ENCODE measurements around the gene GATAD1.
A peak's percentile ranks its signal among the peaks of the same experiment; 100 is the strongest.

GRCh38 chr7:92404170-92404614 lies 43.1 kb upstream of the GATAD1 start:
- no peak for TF ChIP-seq TCF12 (IDR thresholded peaks at IDR 0.05; ENCODE audit: low read depth, low read length)
- TF ChIP-seq MAX (IDR thresholded peaks at IDR 0.05) = no peak
- no peak for TF ChIP-seq POLR2AphosphoS5 (IDR thresholded peaks at IDR 0.05; ENCODE audit: low read depth, low read length)
- TF ChIP-seq EGR1 (IDR thresholded peaks at IDR 0.05; ENCODE audit: borderline replicate concordance, low read depth, low read length) = no peak
- TF ChIP-seq RBBP5 (IDR thresholded peaks at IDR 0.05; ENCODE audit: borderline replicate concordance, low read depth, low read length) = no peak
- no peak for TF ChIP-seq ATF3 (IDR thresholded peaks at IDR 0.05; ENCODE audit: insufficient read depth, low read depth, low read length)
- peak; percentile 20 to 54 (median 40); a peak in 3 of 4 replicates for TF ChIP-seq CTCF (IDR thresholded peaks at IDR 0.05; ENCODE audit: control extremely low read depth in 1 of 3, insufficient read depth in 1 of 3, low read depth in 1 of 3, low read length in 3 of 3)
- no peak for TF ChIP-seq EZH2 (IDR thresholded peaks at IDR 0.05; ENCODE audit: low read depth, low read length, severe bottlenecking)
- no peak for TF ChIP-seq SP2 (IDR thresholded peaks at IDR 0.05; ENCODE audit: low read length)
- no peak for TF ChIP-seq EP300 (IDR thresholded peaks at IDR 0.05; ENCODE audit: borderline replicate concordance in 1 of 2, low read depth in 2 of 2, low read length in 2 of 2)
- TF ChIP-seq SP1 (IDR thresholded peaks at IDR 0.05; ENCODE audit: low read depth, low read length) = no peak
- no peak for TF ChIP-seq GABPA (IDR thresholded peaks at IDR 0.05; ENCODE audit: borderline replicate concordance, insufficient read depth, low read length)
- no peak for TF ChIP-seq TEAD4 (IDR thresholded peaks at IDR 0.05; ENCODE audit: low read depth, low read length)
- no peak for TF ChIP-seq POLR2A (IDR thresholded peaks at IDR 0.05; ENCODE audit: control extremely low read depth in 1 of 2, low read depth in 2 of 2, low read length in 2 of 2)
